NOMO-1 treated with dmso at 0.1 percent for 144 hours (cell line): ENCODE measurements around the gene HDAC11.
"Not testable (repeated sequence)": the region's sequence is repeated elsewhere in the genome, so short reads cannot be mapped to it uniquely, and the experiment has no call there.

Experiments
- DNase-seq: peaks from one replicate; lab custom pipeline; 2025; ENCODE audit not compliant: unreplicated experiment; lab: John Stamatoyannopoulos, UW

Gene HDAC11

DNA sequence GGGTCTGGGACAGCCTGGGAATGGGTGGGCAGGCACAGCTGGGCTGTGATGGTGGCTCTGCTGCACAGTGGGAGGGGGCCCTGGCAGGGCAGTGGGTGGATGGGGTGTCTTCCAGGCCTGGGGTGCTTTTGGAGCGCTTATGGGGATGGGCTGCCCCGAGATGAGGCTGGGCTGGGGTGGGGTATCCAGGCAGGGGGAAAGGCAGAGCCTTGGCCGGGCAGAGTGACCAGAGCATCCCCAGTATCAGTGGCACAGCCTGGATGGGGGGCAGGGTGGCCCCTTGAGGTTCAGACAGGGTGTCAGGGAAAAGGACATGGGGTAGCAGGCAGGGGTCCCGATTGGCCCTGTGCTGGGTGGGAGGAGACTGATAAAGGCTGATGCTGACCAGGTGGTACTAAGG is 26.6 kb downstream of the HDAC11 start:
- no peak for DNase-seq

GRCh38 chr3:13507247-13507569 is 27.1 kb downstream of the HDAC11 start:
- no peak for DNase-seq

- no peak for DNase-seq
Observed at GRCh38 chr3:13507570-13508339, 27.6 kb downstream of the HDAC11 start.

DNA sequence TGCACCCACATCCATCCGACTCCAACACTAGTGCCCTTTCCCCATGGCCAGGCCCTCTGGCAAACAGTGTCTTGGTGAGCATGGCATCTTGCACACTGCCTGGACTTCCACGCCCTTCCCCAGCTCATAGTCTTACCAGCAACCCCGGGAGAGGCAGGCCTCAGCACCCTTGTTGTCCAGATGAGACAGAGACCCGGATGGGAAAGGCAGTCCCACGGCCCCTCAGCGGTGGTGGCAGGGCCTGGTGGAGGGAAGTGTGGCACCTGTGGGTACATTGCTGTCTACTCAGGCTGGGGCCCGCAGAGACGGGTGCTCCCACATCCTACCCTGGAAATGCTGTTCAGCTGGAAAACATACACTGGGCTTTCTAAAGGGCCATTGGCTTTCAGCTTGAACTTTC is 28.4 kb downstream of the HDAC11 start:
- DNase-seq: no peak

GRCh38 chr3:13509059-13509815 is 29.1 kb downstream of the HDAC11 start:
- no peak for DNase-seq

DNA sequence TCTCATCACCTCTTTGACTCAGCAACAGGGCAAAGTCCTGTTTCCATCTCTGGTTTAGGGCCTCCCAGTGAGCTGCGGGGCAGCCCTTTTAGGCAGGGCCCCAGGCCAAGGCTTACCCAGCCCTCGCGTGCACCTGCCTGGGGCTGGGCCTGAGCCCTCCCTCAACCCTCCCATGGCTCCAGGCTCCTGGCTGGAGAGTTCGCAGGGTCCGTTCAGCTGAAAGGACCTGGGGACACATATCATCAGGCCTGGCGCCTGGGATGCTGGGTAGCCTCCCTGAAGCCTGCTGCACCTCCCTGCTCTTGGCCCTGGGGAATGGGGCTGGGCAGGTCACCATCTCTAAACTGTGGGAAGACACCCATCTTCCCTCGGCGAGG is 29.7 kb downstream of the HDAC11 start:
- no peak for DNase-seq

DNA sequence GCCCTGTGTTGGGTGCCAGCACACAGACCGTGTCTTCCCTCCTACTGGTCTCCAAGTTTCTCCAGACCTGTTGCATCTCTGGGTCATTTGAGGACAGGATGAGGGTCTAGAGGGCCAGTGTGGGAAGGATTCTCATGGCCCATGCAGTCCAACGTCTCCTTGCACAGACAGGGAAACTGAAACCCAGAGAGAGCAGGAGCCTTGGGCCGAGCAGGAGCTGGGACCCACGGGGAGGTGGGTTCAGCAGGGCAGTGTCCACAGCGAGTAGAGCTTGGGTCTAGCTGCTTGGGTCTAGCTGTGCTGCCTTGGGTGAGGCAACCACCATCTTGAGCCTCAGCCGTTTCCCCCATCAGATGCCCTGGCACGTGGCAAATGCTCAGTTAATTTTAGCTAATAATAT is 32.3 kb downstream of the HDAC11 start:
- DNase-seq: no peak

GRCh38 chr3:13513051-13513912 is 33.2 kb downstream of the HDAC11 start:
- DNase-seq: no peak

- DNase-seq: no peak
Observed at GRCh38 chr3:13513913-13514517, 33.9 kb downstream of the HDAC11 start.

DNA sequence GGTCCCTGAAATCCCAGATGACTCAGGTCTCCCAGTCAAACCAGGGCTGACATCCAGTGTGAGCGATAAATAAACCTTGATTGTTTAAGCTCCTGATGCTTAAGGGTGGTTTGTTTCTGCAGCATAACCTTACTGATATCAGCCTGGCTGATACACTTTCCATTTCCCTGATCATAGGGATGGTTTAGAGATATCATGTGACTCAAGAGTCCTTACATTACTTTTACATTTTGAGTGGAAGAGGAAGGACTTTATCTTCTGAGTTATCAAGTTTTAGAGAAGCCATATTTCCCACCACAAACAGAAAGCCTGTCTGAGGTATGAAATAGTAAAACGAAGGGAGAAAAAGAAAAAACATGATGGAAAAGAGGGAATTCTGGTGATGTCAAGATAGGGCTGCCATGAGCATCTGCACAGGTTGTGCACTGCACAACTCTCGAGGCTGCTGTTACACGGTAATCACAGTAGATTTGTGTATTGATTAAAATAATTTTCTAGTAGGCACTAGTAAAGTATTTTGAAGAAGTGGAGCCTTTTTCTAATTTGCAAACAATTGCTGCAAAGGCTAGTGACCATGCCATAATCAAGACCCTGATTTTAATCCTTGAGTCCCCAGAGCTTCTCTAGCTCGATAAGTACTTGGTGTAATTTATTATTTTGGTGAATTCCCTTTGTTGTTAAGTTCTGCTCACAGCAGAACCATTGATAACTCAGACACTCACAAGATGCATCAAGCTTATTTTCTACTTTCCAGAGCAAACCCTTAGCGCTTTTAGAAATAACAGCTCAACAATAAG is 34.7 kb downstream of the HDAC11 start:
- DNase-seq: no peak

DNA sequence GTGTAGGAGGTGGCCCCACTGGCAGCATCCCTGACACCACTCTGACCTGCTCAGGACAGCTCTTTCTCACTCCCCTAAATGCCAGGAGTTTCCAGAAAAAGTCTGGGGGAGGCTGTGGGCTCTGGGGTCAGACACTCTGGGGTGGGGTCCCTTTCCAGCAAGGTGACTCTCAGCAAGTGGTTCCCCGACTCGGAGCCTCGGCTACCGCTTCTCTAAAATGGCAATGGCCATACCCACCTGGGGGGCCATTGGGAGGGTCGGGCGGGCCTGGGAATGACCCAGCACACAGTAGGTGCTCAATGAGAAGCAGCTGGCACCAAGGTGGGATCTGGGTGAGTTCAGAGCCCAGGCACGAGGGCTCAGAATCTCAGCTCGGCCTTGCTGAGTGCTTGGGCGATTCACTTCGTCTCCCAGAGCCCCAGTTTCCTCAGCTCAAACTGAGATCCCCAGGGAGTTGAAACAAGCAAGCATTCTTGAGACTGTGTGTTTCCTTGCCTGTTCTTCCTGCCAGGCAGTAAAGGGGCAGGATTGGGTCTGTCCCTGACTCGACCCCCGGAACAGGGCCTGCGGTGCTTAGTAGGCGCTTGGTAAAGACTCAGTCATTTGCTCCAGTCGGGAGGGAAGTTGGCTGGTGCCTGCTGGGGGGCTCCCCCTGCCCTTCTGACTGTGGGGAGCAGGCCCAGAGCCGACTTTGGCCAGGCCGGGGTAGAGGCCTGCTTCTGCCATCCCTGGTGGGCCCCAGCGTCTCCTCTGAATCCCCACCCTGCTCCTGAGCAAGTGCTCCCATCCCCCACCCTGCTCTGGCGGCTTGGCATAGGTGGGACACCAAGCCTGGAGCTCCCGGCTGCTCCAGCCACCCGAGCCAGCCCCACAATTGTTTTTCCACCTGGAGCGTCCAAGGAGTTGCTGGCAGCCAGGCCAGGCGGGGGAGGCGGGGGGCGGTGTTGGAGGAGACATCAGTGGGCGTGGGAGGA is 36.0 kb downstream of the HDAC11 start:
- no peak for DNase-seq

DNA sequence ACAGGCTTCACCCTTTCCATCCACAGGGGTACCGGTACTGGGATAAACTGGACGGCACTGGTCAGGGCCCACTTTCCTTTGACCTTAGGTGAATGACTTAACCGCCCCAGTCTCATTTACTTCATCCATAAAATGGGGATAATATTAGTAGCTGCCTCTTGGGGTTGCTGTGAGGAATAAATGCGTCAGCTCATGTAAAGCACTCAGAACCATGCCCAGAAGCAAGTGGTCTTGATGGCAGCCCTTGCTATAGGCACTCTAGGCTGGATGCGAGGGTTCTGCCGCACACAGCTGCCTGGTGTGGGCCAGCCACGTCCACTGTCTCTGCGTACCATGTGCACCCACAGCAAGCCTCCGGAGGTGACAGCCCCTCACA is 36.6 kb downstream of the HDAC11 start:
- DNase-seq: no peak

GRCh38 chr3:13517253-13517977 is 37.3 kb downstream of the HDAC11 start:
- DNase-seq: no peak

GRCh38 chr3:13518516-13518953 is 38.4 kb downstream of the HDAC11 start:
- no peak for DNase-seq

- no peak for DNase-seq
Observed at GRCh38 chr3:13519006-13519791, 39.1 kb downstream of the HDAC11 start.

GRCh38 chr3:13520326-13520880 is 40.3 kb downstream of the HDAC11 start:
- DNase-seq: no peak

GRCh38 chr3:13521309-13521708 is 41.2 kb downstream of the HDAC11 start:
- DNase-seq: no peak

DNA sequence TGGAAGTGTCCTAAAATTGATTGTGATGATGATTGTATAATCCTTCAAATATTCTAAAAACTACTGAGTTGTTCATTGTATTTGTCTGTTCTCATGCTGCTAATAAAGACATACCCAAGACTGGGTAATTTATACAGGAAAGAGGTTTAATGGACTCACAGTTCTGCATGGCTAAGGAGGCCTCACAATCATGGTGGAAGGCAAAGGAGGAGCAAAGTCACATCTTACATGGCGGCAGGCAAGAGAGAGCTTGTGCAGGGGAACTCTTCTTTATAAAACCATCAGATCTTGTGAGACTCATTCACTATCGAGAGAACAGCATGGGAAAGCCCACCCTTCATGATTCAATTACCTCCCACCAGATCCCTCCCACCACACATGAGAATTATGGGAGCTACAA is 41.6 kb downstream of the HDAC11 start:
- DNase-seq: not testable (repeated sequence)
